ENCODE data around the gene ZNF469.

ZNF469 gene

GRCh38 chr16:88383401-88384221, 852 bp downstream of the ZNF469 start:
- peak; percentile 53 for DNase-seq (ENCODE audit: low read depth)
- peak overlapping the region; percentile 38 for H3K4me3 ChIP-seq (ENCODE audit: control insufficient read depth, low read depth, low read length)
- TF ChIP-seq CTCF (conservative IDR thresholded peaks at IDR 0.05; ENCODE audit: control insufficient read depth, insufficient read depth, low read depth, low read length): peak; percentile 37

GRCh38 chr16:88384222-88385111, 1.7 kb downstream of the ZNF469 start:
- peak overlapping the region; percentile 38 for H3K4me3 ChIP-seq (ENCODE audit: control insufficient read depth, low read depth, low read length)
- DNase-seq (ENCODE audit: low read depth): no peak

GRCh38 chr16:88385112-88385594, 2.4 kb downstream of the ZNF469 start:
- DNase-seq (ENCODE audit: low read depth): no peak
- H3K4me3 ChIP-seq (ENCODE audit: control insufficient read depth, low read depth, low read length): no peak overlapping the region
- no peak for TF ChIP-seq CTCF (conservative IDR thresholded peaks at IDR 0.05; ENCODE audit: control insufficient read depth, insufficient read depth, low read depth, low read length)

More at GRCh38 chr16:88384222-88385111, 1.7 kb downstream of the ZNF469 start:
- TF ChIP-seq CTCF (conservative IDR thresholded peaks at IDR 0.05; ENCODE audit: control insufficient read depth, insufficient read depth, low read depth, low read length): no peak

- H3K4me3 ChIP-seq (ENCODE audit: control insufficient read depth, low read depth, low read length): no peak overlapping the region
- no peak for DNase-seq (ENCODE audit: low read depth)
- TF ChIP-seq CTCF (conservative IDR thresholded peaks at IDR 0.05; ENCODE audit: control insufficient read depth, insufficient read depth, low read depth, low read length): no peak
These were observed 3.4 kb downstream of the ZNF469 start for GRCh38 chr16:88385831-88386815.

- TF ChIP-seq CTCF (conservative IDR thresholded peaks at IDR 0.05; ENCODE audit: control insufficient read depth, insufficient read depth, low read depth, low read length): no peak
- peak; percentile 41 for DNase-seq (ENCODE audit: low read depth)
- no peak overlapping the region for H3K4me3 ChIP-seq (ENCODE audit: control insufficient read depth, low read depth, low read length)
These were observed 4.5 kb downstream of the ZNF469 start for GRCh38 chr16:88387180-88387765.

Data from fibroblast of mammary gland (primary cell).